GDM1 (cell line): Measurements from ENCODE around the gene ALX4.

Experiments
- DNase-seq: peaks from one replicate; lab custom pipeline; 2025; lab: John Stamatoyannopoulos, UW

ALX4 gene

GRCh38 chr11:44315947-44316658 is 6.2 kb upstream of the ALX4 start:
- DNase-seq: no peak

GRCh38 chr11:44314733-44315132 is 4.8 kb upstream of the ALX4 start:
- no peak for DNase-seq

GRCh38 chr11:44313761-44314489 is 4.0 kb upstream of the ALX4 start:
- DNase-seq: no peak

GRCh38 chr11:44312876-44313275 is 2.9 kb upstream of the ALX4 start:
- no peak for DNase-seq

- DNase-seq: no peak
These were observed 1.7 kb upstream of the ALX4 start for GRCh38 chr11:44311339-44312261.

- no peak for DNase-seq
These were observed 729 bp upstream of the ALX4 start for GRCh38 chr11:44310463-44311272.

GRCh38 chr11:44310206-44310462 is 195 bp upstream of the ALX4 start:
- DNase-seq: no peak

- no peak for DNase-seq
These were observed 939 bp downstream of the ALX4 start for GRCh38 chr11:44308923-44309477.

- no peak for DNase-seq
These were observed 1.6 kb downstream of the ALX4 start for GRCh38 chr11:44308256-44308922.

GRCh38 chr11:44307340-44308099 is 2.4 kb downstream of the ALX4 start:
- DNase-seq: no peak

GRCh38 chr11:44306918-44307244 is 3.1 kb downstream of the ALX4 start:
- DNase-seq: no peak

- DNase-seq: no peak
These were observed 3.7 kb downstream of the ALX4 start for GRCh38 chr11:44306052-44306917.

GRCh38 chr11:44305470-44306051 is 4.4 kb downstream of the ALX4 start:
- DNase-seq: no peak

- DNase-seq: no peak
These were observed 4.9 kb downstream of the ALX4 start for GRCh38 chr11:44305026-44305469.

GRCh38 chr11:44304091-44305025 is 5.6 kb downstream of the ALX4 start:
- no peak for DNase-seq

GRCh38 chr11:44303401-44303938 is 6.5 kb downstream of the ALX4 start:
- no peak for DNase-seq

- no peak for DNase-seq
These were observed 8.2 kb downstream of the ALX4 start for GRCh38 chr11:44301564-44302271.
